ENCODE measurements around the gene PLCB1.
"Not testable (repeated sequence)": the region's sequence is repeated elsewhere in the genome, so short reads cannot be mapped to it uniquely, and the experiment has no call there.

PLCB1 gene

DNA sequence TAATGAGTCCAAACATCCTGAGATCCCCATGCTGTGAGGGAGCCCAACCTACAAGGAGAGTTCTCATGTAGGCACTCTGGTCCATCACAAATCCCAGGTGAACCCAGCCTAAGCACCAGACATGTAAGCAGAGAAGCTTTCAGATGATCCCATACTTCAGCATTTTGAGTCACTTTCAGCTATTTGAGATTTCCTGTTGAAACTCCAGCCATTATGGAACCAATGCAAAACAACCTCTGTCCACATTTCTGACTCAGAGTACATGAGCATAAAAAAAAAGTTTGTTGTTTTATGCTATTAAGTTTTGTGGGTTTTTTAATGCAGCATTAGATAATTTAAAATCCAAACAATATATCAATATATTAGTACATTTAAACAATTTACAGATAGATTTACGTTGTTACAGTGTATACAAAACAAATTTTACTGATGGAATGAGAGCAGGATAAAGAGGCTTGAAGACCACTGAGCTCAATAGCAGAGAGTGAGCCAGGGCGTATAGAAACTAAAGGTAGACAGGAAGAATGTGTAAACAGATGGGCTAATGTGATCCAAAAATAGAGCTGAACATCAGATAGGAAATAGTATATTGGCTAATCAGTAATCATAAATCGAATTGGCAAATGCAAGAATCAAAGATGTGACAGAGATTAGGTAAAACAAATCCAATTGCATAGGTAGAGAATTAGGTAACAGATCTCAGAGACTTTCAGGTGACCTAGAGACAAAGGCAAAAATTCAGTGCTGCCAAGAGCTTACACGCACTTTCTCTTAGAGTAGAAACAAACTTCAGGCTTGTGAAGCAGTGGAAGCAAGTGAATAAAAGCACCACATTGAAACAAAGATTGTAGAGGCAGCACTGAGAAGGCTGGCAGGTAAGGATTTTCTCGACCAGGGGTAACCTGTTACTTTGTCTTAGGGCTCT is 36.2 kb upstream of the PLCB1 start:
- no peak overlapping the region for H3K4me3 Mint-ChIP-seq
- TF ChIP-seq CTCF (IDR thresholded peaks at IDR 0.05) = no peak
- no peaks in the 10 kb centered on the region for H3K36me3 Mint-ChIP-seq (ENCODE audit: low read depth)
- DNase-seq = no peak
- H3K9me3 Mint-ChIP-seq = no peaks in the 10 kb centered on the region
- no peaks in the 10 kb centered on the region for H3K4me1 Mint-ChIP-seq
- no peak overlapping the region for H3K27ac Mint-ChIP-seq
- H3K27me3 Mint-ChIP-seq (ENCODE audit: low read depth, poor library complexity) = peaks cover under 1% of the 10 kb centered on the region

DNA sequence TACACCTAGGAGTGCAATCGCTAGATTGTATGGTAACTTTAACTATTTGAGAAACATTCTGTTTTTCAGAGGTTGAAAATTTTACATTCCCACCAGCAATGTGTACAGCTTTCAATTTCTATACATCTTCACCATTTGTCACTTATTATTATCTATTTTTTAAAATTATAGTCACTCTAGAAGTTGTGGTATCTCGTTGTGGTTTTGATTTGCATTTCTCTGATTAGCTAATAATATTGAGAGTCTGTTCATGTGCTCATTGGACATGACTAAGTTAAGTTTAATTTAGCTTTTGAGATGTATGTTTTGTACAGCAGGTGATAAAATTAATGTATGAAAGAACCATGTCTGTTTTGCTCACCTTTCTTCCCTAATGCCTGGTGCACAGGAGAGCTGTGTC is 34.8 kb upstream of the PLCB1 start:
- DNase-seq = no peak
- Mint-ChIP-seq H3K36me3 (ENCODE audit: low read depth) (no peaks in the 10 kb centered on the region), H3K9me3 (no peaks in the 10 kb centered on the region), H3K4me1 (no peaks in the 10 kb centered on the region), H3K27ac (no peak overlapping the region), H3K27me3 (ENCODE audit: low read depth, poor library complexity) (peaks cover 5% of the 10 kb centered on the region), H3K4me3 (no peak overlapping the region)
- TF ChIP-seq CTCF (IDR thresholded peaks at IDR 0.05) = no peak

- Mint-ChIP-seq H3K36me3 (ENCODE audit: low read depth) (peaks cover 6% of the 10 kb centered on the region), H3K4me3 (no peak overlapping the region), H3K4me1 (no peaks in the 10 kb centered on the region), H3K27me3 (ENCODE audit: low read depth, poor library complexity) (peaks cover 12% of the 10 kb centered on the region), H3K9me3 (peaks cover 39% of the 10 kb centered on the region), H3K27ac (no peak overlapping the region)
- TF ChIP-seq CTCF (IDR thresholded peaks at IDR 0.05) = no peak
- no peak for DNase-seq
These were observed 27.8 kb upstream of the PLCB1 start for GRCh38 chr20:8104252-8104651.

- not testable (repeated sequence) for H3K36me3 Mint-ChIP-seq (ENCODE audit: low read depth); H3K27ac Mint-ChIP-seq; H3K27me3 Mint-ChIP-seq (ENCODE audit: low read depth, poor library complexity); H3K4me1 Mint-ChIP-seq; DNase-seq; H3K4me3 Mint-ChIP-seq
- H3K9me3 Mint-ChIP-seq = peaks cover 20% of the 10 kb centered on the region
These were observed 17.5 kb upstream of the PLCB1 start for GRCh38 chr20:8114612-8115011.

DNA sequence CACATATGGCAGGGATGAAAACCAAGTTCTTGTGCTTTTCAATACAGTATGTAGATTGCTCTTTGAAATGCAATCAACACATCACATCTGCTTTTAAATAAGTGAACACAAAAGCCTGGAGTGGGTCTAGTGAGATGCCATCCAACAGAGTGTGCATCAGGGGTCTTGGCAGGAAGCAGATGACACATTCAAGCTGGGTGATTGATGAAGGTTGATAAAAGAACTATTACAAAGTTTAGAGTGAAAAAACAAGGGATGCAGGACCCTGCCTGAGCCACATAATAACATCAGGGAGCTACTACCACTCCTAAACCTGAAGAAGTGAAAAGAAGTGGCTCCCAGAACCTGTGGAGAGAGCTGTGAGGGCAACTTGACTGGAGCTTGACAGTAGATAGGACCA is 16.6 kb upstream of the PLCB1 start:
- Mint-ChIP-seq H3K27ac (no peak overlapping the region), H3K36me3 (ENCODE audit: low read depth) (peaks cover 5% of the 10 kb centered on the region), H3K4me1 (peaks cover 4% of the 10 kb centered on the region), H3K4me3 (no peak overlapping the region), H3K27me3 (ENCODE audit: low read depth, poor library complexity) (no peaks in the 10 kb centered on the region), H3K9me3 (peaks cover 20% of the 10 kb centered on the region)
- DNase-seq = no peak
- TF ChIP-seq CTCF (IDR thresholded peaks at IDR 0.05) = no peak

- TF ChIP-seq CTCF (IDR thresholded peaks at IDR 0.05) = no peak
These were observed 15.8 kb upstream of the PLCB1 start for GRCh38 chr20:8116067-8116811.

More at GRCh38 chr20:8116067-8116811, 15.8 kb upstream of the PLCB1 start:
- DNase-seq = no peak
- peaks cover 20% of the 10 kb centered on the region for H3K9me3 Mint-ChIP-seq
- H3K36me3 Mint-ChIP-seq (ENCODE audit: low read depth) = peaks cover 5% of the 10 kb centered on the region
- no peaks in the 10 kb centered on the region for H3K27me3 Mint-ChIP-seq (ENCODE audit: low read depth, poor library complexity)
- peaks cover 4% of the 10 kb centered on the region for H3K4me1 Mint-ChIP-seq
- no peak overlapping the region for H3K27ac Mint-ChIP-seq
- no peak overlapping the region for H3K4me3 Mint-ChIP-seq
